Stimulated activated CD4-positive, alpha-beta T cell treated with anti-CD3 and anti-CD28 coated beads, Interleukin-4, amount 100 ng/mL, for 24 hours (primary cell): Measurements from ENCODE around the gene RNF166.
A peak's percentile ranks its signal among the peaks of the same experiment; 100 is the strongest.

Experiments used
- DNase-seq: peaks from one replicate; pipeline ENCODE4 v3.0.0-alpha.2; 2020

Gene RNF166

GRCh38 chr16:88739139-88739976 is 33.1 kb upstream of the RNF166 start:
- DNase-seq: no peak

DNA sequence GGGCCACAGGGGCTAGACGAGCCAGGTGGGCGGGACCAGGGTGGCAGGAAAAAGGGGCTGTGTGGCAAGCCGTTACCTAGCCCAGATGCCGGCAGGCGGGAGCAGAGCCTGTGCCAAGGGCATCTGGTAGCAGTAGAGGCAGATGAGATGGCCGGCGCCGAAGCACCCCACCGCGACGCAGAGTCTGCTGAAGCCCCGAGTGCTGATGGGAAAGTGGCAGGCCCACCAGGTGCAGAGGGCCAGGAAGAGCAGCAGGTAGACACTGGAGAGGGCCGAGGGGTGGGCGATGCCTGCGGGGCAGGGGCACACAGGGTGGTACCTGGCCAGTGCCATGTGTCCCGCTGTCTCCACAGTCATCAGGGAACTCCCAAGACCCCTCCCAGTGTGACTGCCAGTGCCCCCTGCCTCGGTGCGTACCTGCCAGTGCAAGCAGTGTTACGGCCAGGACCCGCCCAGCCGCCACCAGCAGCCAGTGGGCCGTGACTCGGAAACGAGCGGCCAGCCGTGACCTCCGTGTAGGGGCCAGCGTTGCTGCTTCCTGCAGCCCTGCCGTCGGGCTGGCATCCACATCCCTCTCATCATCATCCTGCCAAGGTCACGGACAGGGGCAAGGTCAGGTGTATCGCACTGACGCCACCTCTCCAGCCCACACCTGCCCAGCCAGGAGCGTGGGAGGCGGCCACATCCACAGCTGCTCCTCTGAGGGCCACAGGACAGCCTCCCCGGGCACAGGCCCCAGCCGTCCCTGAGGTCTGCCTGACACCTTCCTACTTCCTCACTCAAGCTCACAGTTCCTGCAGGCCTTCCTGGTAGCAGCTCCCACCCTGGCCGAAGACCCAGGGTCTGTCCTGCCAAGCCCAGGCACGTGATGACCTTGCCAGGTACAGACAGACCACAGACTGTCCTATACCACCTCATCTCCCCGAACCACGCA is 32.2 kb upstream of the RNF166 start:
- DNase-seq: no peak

- peak; percentile 60 for DNase-seq
Measured at GRCh38 chr16:88737298-88738150, 31.3 kb upstream of the RNF166 start.

GRCh38 chr16:88736496-88736895 is 30.3 kb upstream of the RNF166 start:
- no peak for DNase-seq

DNA sequence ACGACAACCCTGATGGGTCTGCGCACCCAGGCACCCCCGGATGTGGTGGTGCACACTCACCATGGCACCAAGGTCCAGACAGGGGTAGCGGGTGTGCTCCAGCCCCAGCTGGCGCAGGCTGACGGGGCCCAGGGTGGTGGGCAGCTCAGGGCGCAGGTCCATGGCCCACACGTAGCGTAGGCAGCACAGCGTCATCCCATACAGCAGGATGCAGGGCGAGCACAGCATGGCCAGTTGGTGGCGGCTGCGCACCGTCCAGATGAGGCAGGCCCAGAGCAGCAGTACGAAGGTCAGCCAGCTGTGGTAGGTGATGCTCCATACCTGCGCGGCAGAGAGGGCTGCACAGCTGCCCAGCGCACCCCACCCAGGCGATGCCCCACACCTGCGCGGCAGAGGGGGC is 29.9 kb upstream of the RNF166 start:
- no peak for DNase-seq

DNA sequence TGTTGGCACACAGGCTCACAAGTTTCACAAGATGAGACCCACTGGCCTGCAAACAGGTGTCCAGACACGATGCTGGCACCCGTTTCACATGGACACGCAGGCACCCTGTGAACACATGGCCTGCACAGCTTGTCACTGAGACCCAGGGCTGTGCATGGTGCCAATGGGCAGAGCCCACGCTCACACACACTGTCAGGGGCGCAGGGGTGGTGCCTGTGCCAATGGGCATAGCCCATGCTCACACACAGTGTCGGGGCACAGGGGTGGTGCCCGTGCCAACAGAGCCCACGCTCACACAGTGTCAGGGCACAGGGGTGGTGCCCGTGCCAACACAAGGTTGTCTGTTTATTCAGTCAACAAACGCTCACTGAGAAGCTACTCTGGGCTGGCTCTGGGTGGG is 29.4 kb upstream of the RNF166 start:
- no peak for DNase-seq

DNA sequence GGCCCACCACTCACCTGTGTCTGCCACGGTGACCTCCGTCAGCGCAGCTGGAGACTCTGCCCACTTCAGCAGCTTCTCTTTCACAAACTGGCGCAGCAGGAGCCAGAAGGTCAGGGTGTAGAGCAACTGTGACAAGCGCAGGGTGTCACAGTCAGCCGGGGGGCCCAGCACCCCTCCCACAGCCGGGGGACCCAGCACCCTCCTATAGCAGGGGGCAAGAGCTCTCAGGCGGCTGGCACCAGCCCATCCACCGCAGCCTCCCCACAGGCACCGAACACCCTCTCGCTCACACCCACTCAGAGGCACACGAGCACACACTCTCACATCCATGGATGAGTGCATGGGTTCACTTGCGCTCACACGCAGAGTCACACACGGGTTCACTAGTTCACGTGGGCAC is 28.9 kb upstream of the RNF166 start:
- DNase-seq: no peak

DNA sequence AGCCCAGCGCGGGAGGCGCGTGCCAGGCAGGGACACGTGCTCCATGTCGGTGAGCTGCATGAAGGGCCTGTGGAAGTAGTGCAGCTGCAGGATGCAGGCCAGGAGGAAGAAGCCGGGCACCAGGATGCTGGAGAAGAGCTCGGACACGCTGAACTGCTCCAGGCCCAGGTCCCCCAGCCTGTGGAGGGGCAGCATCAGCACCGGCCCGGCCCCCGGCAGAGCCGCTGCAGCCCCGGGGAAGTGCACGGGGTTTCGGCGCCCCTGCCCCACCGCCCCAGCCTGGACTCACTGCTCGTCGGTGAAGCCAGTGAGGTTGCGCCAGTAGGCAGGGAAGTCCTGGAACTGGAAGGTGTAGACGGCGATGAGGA is 28.1 kb upstream of the RNF166 start:
- DNase-seq: no peak

DNA sequence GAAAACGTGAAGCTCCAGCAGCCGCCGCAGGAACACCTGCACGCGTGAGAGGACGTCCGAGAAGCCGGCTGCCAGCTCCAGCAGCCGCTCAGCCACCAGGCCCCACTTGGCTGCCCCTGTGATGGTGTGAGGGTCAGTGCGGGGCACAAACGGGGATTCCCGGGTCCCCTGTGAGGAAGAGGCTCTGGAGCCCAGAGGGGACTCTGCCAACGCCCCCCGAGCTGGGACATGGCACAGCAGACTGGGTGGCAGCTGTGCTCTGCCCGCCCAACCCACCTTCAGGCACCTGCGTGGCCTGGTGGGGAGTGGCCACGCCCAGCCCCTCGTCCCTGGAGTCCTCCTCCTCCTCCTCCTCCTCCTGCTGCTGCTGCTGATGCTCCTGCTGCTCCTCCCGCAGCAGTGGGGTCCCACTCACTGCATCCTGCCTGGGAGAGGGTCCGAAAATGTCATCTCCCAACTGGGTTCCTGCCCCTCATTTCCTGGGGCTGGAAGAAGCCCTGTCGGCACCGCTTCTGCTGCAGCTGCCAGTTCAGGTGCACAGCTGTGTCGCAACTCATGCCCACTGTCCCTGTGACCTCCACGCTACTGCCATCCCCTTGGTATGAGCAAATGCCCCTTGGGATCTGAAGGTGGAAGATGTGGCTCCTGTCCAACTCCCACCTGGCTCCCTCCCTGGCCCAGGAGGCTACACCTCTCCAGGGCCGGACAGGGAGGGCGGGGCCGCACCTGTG is 27.6 kb upstream of the RNF166 start:
- no peak for DNase-seq

DNA sequence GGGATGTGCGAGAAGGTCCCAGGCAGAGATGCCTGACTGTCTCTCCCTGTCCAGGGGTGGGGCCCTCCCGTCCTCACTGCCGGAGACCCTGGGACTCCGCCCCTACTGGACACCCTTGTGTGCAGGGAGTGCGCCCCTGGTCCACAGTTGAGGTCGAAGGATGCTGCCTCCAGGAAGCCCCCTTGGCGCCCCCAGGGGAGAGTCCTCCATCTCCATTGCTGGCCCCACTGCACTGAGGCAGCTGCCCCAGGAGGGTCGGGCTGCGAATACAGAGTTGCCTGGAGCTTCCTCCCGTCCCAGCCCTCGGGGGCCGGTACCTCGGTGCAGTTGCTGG is 26.7 kb upstream of the RNF166 start:
- no peak for DNase-seq

GRCh38 chr16:88732172-88732960 is 26.2 kb upstream of the RNF166 start:
- no peak for DNase-seq

DNA sequence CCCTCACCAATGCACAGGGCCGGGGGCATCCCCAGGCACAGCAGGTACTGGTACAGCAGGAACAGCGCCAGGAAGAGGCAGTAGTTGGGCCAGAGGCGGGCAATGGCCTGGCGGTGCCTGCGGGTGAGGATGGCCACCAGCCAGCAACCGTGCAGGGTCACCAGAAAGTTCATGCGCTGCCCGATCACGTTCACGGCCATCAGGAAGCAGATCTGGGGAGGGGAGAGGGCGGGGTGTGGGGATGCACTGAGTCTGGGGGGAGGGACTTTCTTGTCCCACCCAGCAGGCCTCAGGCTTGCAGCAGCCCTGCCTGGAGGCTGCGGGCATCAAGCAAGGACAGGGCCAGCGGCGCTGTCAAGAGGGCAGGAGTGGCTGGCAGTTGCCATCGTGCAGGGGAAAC is 25.5 kb upstream of the RNF166 start:
- no peak for DNase-seq

GRCh38 chr16:88730632-88731607 is 24.7 kb upstream of the RNF166 start:
- DNase-seq: no peak

DNA sequence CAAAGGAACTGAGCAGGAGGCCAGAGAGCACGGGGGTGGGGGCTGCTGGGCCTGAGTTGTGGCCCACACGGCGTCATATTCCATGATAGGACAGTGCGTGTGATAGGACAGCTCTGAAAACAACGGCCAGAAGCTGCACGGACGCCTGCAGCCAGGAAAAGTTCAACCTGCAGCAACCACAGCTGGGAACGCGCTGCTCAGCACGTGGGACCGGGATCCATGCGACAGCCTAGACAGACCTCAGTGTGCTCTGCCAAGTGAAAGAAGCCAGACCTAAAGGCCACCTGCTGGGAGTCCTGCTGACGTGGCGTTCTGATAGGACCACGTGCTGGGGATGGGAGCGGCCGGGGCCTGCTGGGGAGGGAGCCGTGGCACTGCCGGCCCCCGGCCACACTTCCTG is 21.7 kb upstream of the RNF166 start:
- DNase-seq: no peak

GRCh38 chr16:88726981-88727380 is 20.8 kb upstream of the RNF166 start:
- DNase-seq: no peak

DNA sequence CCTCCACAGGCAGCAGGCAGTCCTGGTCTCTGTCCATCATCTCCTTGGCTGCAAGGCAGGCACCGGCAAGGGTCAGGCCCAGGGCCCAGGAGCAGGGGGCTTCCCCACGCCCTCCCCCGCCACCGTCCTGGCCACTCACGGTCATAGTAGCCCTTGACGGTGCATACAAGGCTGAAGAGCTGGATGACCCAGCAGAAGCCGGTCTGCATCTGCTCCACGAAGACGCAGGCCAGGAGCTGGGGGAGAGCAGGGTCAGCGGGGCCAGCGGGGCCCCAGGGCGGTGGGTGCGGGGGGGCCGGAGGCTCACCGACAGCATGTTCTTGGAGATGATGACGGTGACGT is 20.2 kb upstream of the RNF166 start:
- DNase-seq: no peak

DNA sequence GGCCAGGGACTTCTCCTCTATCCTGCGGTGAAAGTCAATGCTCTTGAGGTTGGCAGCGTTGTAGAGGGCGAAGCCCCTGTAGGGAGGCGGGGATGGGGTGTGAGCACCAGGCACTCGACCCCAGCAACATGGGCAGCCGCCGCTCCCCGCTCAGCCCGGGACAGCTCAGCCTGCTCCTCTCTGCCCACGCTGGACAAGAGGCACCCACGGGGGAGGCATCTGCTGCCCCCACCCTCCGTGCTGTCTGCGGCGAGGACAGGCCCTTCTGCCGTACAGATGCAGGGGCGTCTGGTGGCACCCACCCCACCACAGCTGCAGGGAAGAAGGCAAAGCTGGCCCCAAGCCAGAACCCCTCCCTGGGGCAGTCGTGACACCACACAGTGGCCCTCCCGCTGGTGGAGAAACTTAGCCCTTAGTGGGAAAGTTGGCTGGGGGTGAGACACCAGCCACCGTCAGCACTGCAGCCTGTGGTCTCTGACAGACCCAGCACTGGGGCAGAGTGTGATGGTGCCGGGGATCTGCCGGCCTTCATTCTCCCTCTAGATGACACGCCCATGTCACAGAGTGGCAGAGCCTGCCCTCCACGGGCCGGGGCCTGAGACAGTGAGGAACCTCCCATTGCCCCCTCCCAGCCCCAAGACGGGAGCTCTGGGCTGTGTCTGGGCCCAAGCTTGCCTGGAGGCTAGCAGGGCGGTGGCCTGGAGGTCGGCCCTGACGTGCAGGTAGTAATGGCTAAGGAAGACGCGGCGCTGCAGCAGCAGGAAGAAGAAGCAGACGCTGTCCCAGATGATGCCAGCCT is 19.6 kb upstream of the RNF166 start:
- DNase-seq: no peak

- DNase-seq: no peak
Measured at GRCh38 chr16:88724855-88725555, 18.8 kb upstream of the RNF166 start.

GRCh38 chr16:88723911-88724310 is 17.7 kb upstream of the RNF166 start:
- DNase-seq: no peak
